ENCODE results near the gene BBS4. TPM values are rescaled to one million over a fixed set of nuclear protein-coding genes. Genes with fewer than 3 reads are reported as not detected.

BBS4 gene
- total and polyA plus RNA-seq, 2 donors (not counting 1 experiment from before 2014, with no cell fraction given): 13.3 to 34.9 TPM

GRCh38 chr15:72786676-72787345, 100.8 kb downstream of the BBS4 start:
- no peak for TF ChIP-seq CTCF (IDR thresholded peaks at IDR 0.05)
- TF ChIP-seq EZH2 (IDR thresholded peaks at IDR 0.05; ENCODE audit: borderline replicate concordance, insufficient read depth, low read depth, low read length, poor library complexity, severe bottlenecking): no peak
- no peak overlapping the region for H3K27ac Mint-ChIP-seq
- H3K4me1 Mint-ChIP-seq: peaks cover 16% of the 10 kb centered on the region

GRCh38 chr15:72787526-72787925, 101.5 kb downstream of the BBS4 start:
- H4K20me1 ChIP-seq (ENCODE audit: control insufficient read depth, insufficient read depth, low read length, poor library complexity, severe bottlenecking): peaks cover 3% of the 10 kb centered on the region
- intact Hi-C loops (cut with micrococcal nuclease): no loop called here
- no peak overlapping the region for H2AFZ ChIP-seq (ENCODE audit: insufficient read depth, low read depth, low read length, poor library complexity, severe bottlenecking)
- H3K4me2 ChIP-seq (replicated peaks; ENCODE audit: low read depth, low read length, poor library complexity, severe bottlenecking): no peak overlapping the region
- H3K4me3 Mint-ChIP-seq: no peak overlapping the region
- no peaks in the 10 kb centered on the region for H3K9me3 Mint-ChIP-seq (ENCODE audit: insufficient read depth)
- no peak overlapping the region for H3K9ac ChIP-seq (ENCODE audit: low read length)
- ChIA-PET CTCF (no interaction called here), POLR2A (no interaction called here)
- WGBS (ENCODE audit: insufficient coverage): no CpG with 5 or more reads among the region's 1 CpG
- DNase-seq: no peak
- H3K27ac Mint-ChIP-seq: no peak overlapping the region
- no peak for ATAC-seq (ENCODE audit: low read depth)
- H3K4me1 ChIP-seq (ENCODE audit: control insufficient read depth in 2 of 2, insufficient read depth in 2 of 2, low read length in 2 of 2): peaks cover 8 to 11% of the 10 kb centered on the region in 2 donors
- H3K27me3 ChIP-seq (replicated peaks in 1 of 4; ENCODE audit: control extremely low read depth in 1 of 4, control insufficient read depth in 3 of 4, insufficient read depth in 4 of 4, low read length in 3 of 4): peaks cover 0 to 2% (median 1%) of the 10 kb centered on the region in 4 experiments
- peaks cover 8% of the 10 kb centered on the region for H3K79me2 ChIP-seq (ENCODE audit: control insufficient read depth, insufficient read depth, low read length)
- H3K4me3 ChIP-seq (ENCODE audit: control extremely low read depth in 1 of 5, extremely low read depth in 1 of 5, insufficient read depth in 1 of 5, low read depth in 2 of 5, low read length in 4 of 5): no peak overlapping the region
- no peak overlapping the region for H3K27ac ChIP-seq (ENCODE audit: low read length in 2 of 2)
- no peak for TF ChIP-seq EZH2 (IDR thresholded peaks at IDR 0.05; ENCODE audit: borderline replicate concordance, insufficient read depth, low read depth, low read length, poor library complexity, severe bottlenecking)
- no peak for TF ChIP-seq CTCF (IDR thresholded peaks at IDR 0.05)
- peaks cover 11% of the 10 kb centered on the region for H3K4me1 Mint-ChIP-seq
- H3K27me3 Mint-ChIP-seq: peaks cover 5% of the 10 kb centered on the region
- no peaks in the 10 kb centered on the region for H3K36me3 ChIP-seq (replicated peaks in 1 of 2; ENCODE audit: control extremely low read depth in 1 of 2, control insufficient read depth in 1 of 2, extremely low read depth in 1 of 2, insufficient read depth in 2 of 2, low read length in 1 of 2)
- H3K9me3 ChIP-seq (ENCODE audit: control extremely low read depth in 1 of 3, control insufficient read depth in 2 of 3, insufficient read depth in 1 of 3, low read length in 2 of 3): no peaks in the 10 kb centered on the region

More at GRCh38 chr15:72786676-72787345, 100.8 kb downstream of the BBS4 start:
- Histone ChIP-seq H3K4me2 (replicated peaks; ENCODE audit: low read depth, low read length, poor library complexity, severe bottlenecking) (no peak overlapping the region), H3K4me1 (ENCODE audit: control insufficient read depth in 2 of 2, insufficient read depth in 2 of 2, low read length in 2 of 2) (peaks cover 15 to 18% of the 10 kb centered on the region in 2 donors), H3K9me3 (ENCODE audit: control extremely low read depth in 1 of 3, control insufficient read depth in 2 of 3, insufficient read depth in 1 of 3, low read length in 2 of 3) (no peaks in the 10 kb centered on the region), H3K4me3 (ENCODE audit: control extremely low read depth in 1 of 5, extremely low read depth in 1 of 5, insufficient read depth in 1 of 5, low read depth in 2 of 5, low read length in 4 of 5) (no peak overlapping the region), H3K27me3 (replicated peaks in 1 of 4; ENCODE audit: control extremely low read depth in 1 of 4, control insufficient read depth in 3 of 4, insufficient read depth in 4 of 4, low read length in 3 of 4) (peaks cover 0 to 2% (median 1%) of the 10 kb centered on the region in 4 experiments), H3K9ac (ENCODE audit: low read length) (no peak overlapping the region), H4K20me1 (ENCODE audit: control insufficient read depth, insufficient read depth, low read length, poor library complexity, severe bottlenecking) (peaks cover 10% of the 10 kb centered on the region), H3K36me3 (replicated peaks in 1 of 2; ENCODE audit: control extremely low read depth in 1 of 2, control insufficient read depth in 1 of 2, extremely low read depth in 1 of 2, insufficient read depth in 2 of 2, low read length in 1 of 2) (peaks cover 0 to 1% of the 10 kb centered on the region in 2 experiments), H2AFZ (ENCODE audit: insufficient read depth, low read depth, low read length, poor library complexity, severe bottlenecking) (no peak overlapping the region), H3K27ac (ENCODE audit: low read length in 2 of 2) (no peak overlapping the region), H3K79me2 (ENCODE audit: control insufficient read depth, insufficient read depth, low read length) (peaks cover 15% of the 10 kb centered on the region)
- ChIA-PET POLR2A (no interaction called here), CTCF (interaction anchor here (1.6 kb wide), 1 partner anchor 295 kb away, joined by 3 read pairs; no protein-coding TSS in a partner anchor)
- no peaks in the 10 kb centered on the region for H3K27me3 Mint-ChIP-seq
- intact Hi-C loops (cut with micrococcal nuclease): no loop called here
- H3K4me3 Mint-ChIP-seq: no peak overlapping the region
- ATAC-seq (ENCODE audit: low read depth) (no peak), DNase-seq (no peak)
- WGBS (ENCODE audit: insufficient coverage): 94% methylated on average over 5 of the region's 8 CpGs
- H3K9me3 Mint-ChIP-seq (ENCODE audit: insufficient read depth): no peaks in the 10 kb centered on the region
